B cell (primary cell): ENCODE data around the gene AHCTF1. TPM values are rescaled to one million over a fixed set of nuclear protein-coding genes. Genes with fewer than 3 reads are reported as not detected.
"Not testable (repeated sequence)": the region's sequence is repeated elsewhere in the genome, so short reads cannot be mapped to it uniquely, and the experiment has no call there.

ENCODE experiments used
- ATAC-seq: fragments of 200-7000 bp; cut with Tn5 transposase; one replicate; pipeline ENCODE4 v1.10.0; 2021; ENCODE audit warnings: low read depth, mild to moderate bottlenecking, moderate number of reproducible peaks, moderate library complexity
- CTCF ChIA-PET: fragments of 350-600 bp; sonication (Branson Sonifier 250); formaldehyde crosslinking; loops from one replicate; lab custom pipeline; 2021; ENCODE audit warnings: antibody characterized with exemption, inconsistent platforms; lab: Charles Lee
- POLR2A ChIA-PET: fragments of 350-600 bp; sonication (Branson Sonifier 250); formaldehyde crosslinking; loops from one replicate; lab custom pipeline; 2021; ENCODE audit warnings: antibody characterized with exemption; lab: Charles Lee
- DNase-seq: peaks from one replicate; pipeline ENCODE4 v3.0.0; 2013
- H2AFZ ChIP-seq: 2 replicates; pipeline ENCODE4 v1.6.1; 2012; ENCODE audit warnings: mild to moderate bottlenecking, low read depth, low read length; ENCODE audit not compliant: insufficient read depth, poor library complexity, severe bottlenecking
- H3K27ac ChIP-seq, 2 donors: 1 replicate in 1 of 2; 2 replicates in 1 of 2; pipeline ENCODE4 v1.5.1; 2012 to 2013; ENCODE audit warnings: low read length in 2 of 2, mild to moderate bottlenecking in 2 of 2, moderate library complexity in 1 of 2
- H3K27me3 ChIP-seq, 4 experiments: fragments of 200-600 bp in 1 of 4; sonication (generic) in 1 of 4; replicated peaks in 1 of 4; 1 replicate in 2 of 4; 2 replicates in 2 of 4; pipeline versions ENCODE4 v1.6.1 to v1.7.0; 2013 to 2016; ENCODE audit warnings: low read length in 3 of 4, mild to moderate bottlenecking in 2 of 4, mixed read lengths in 1 of 4, moderate library complexity in 1 of 4; ENCODE audit not compliant: insufficient read depth in 4 of 4, control insufficient read depth in 3 of 4; ENCODE audit errors: control extremely low read depth in 1 of 4
- H3K36me3 ChIP-seq, 2 experiments: replicated peaks in 1 of 2; 1 replicate in 1 of 2; 2 replicates in 1 of 2; pipeline versions ENCODE4 v1.6.1 to v1.7.1; 2013; ENCODE audit warnings: low read length in 1 of 2; ENCODE audit not compliant: insufficient read depth in 2 of 2, control insufficient read depth in 1 of 2; ENCODE audit errors: control extremely low read depth in 1 of 2, extremely low read depth in 1 of 2
- H3K4me1 ChIP-seq, 2 donors: fragments of 200-600 bp in 1 of 2; sonication (generic) in 1 of 2; 1 replicate in 1 of 2; 2 replicates in 1 of 2; pipeline versions ENCODE4 v1.5.1 to v1.6.1; 2013 to 2017; ENCODE audit warnings: low read length in 2 of 2; ENCODE audit not compliant: control insufficient read depth in 2 of 2, insufficient read depth in 2 of 2
- H3K4me2 ChIP-seq: replicated peaks from 2 replicates; pipeline ENCODE3; 2012; ENCODE audit warnings: mild to moderate bottlenecking, low read depth, low read length; ENCODE audit not compliant: poor library complexity, severe bottlenecking
- H3K4me3 ChIP-seq, 5 experiments: fragments of 200-600 bp in 1 of 5; sonication (generic) in 1 of 5; 1 replicate in 3 of 5; 2 replicates in 2 of 5; pipeline versions ENCODE4 v1.5.1 to v1.7.0; 2011 to 2016; ENCODE audit warnings: low read length in 4 of 5, mild to moderate bottlenecking in 4 of 5, low read depth in 2 of 5, control low read depth in 1 of 5, moderate library complexity in 1 of 5; ENCODE audit not compliant: insufficient read depth in 1 of 5; ENCODE audit errors: control extremely low read depth in 1 of 5, extremely low read depth in 1 of 5
- H3K79me2 ChIP-seq: fragments of 200-600 bp; sonication (generic); one replicate; pipeline ENCODE4 v1.6.0; 2016; ENCODE audit warnings: low read length; ENCODE audit not compliant: control insufficient read depth, insufficient read depth
- H3K9ac ChIP-seq: fragments of 200-600 bp; sonication (generic); 2 replicates; pipeline ENCODE4 v1.6.1; 2017; ENCODE audit warnings: mild to moderate bottlenecking, low read length, moderate library complexity
- H3K9me3 ChIP-seq, 3 donors: one replicate each; pipeline versions ENCODE4 v1.6.1 to v1.7.1; 2013; ENCODE audit warnings: low read length in 2 of 3; ENCODE audit not compliant: control insufficient read depth in 2 of 3, insufficient read depth in 1 of 3; ENCODE audit errors: control extremely low read depth in 1 of 3
- H4K20me1 ChIP-seq: 2 replicates; pipeline ENCODE4 v1.6.0; 2012; ENCODE audit warnings: mild to moderate bottlenecking, low read length; ENCODE audit not compliant: insufficient read depth, control insufficient read depth, poor library complexity, severe bottlenecking
- H3K27ac Mint-ChIP-seq: one replicate; pipeline ENCODE4 v1.8.0; 2021; ENCODE audit warnings: mixed read lengths
- H3K27me3 Mint-ChIP-seq: one replicate; pipeline ENCODE4 v1.8.0; 2021; ENCODE audit warnings: mixed read lengths
- H3K4me1 Mint-ChIP-seq: one replicate; pipeline ENCODE4 v1.8.0; 2021; ENCODE audit warnings: mixed read lengths
- H3K4me3 Mint-ChIP-seq: one replicate; pipeline ENCODE4 v1.8.0; 2021; ENCODE audit warnings: mixed read lengths
- H3K9me3 Mint-ChIP-seq: one replicate; pipeline ENCODE4 v1.8.0; 2022; ENCODE audit warnings: mixed read lengths; ENCODE audit not compliant: insufficient read depth
- CTCF ChIP-seq: fragments of 200-600 bp; IDR thresholded peaks from one replicate; pipeline ENCODE4 v1.8.0; 2022; ENCODE audit warnings: antibody characterized with exemption, mild to moderate bottlenecking
- EZH2 ChIP-seq: IDR thresholded peaks from 2 replicates; pipeline ENCODE4 v1.6.1; 2012; ENCODE audit warnings: borderline replicate concordance, low read depth, mild to moderate bottlenecking, moderate library complexity, low read length; ENCODE audit not compliant: insufficient read depth, poor library complexity, severe bottlenecking
- WGBS: methylation state at CpG from one replicate; pipeline ENCODE4 v1.1.5; 2013; ENCODE audit warnings: missing lambda C conversion rate; ENCODE audit not compliant: insufficient coverage; 5-methylcytosine and 5-hydroxymethylcytosine counted together
- intact Hi-C: fragments of 100-400 bp; cut with micrococcal nuclease; formaldehyde crosslinking; loops from one replicate; pipeline ENCODE4 v1.10.0; 2022
- polyA plus RNA-seq: library from polyadenylated mRNA; depleted of rRNA; stranded (reverse); fragments of >200 nt; gene quantifications from 2 replicates; pipeline ENCODE4 v1.2.3, GENCODE V29; 2012
- total RNA-seq, 2 donors: library from RNA; stranded (reverse); fragments of 120-200 nt in 1 of 2; gene quantifications; 1 replicate in 1 of 2; 2 replicates in 1 of 2; pipeline versions ENCODE4 v1.2.3 to v1.2.4, GENCODE V29; 2013 to 2022

The AHCTF1 gene
- total and polyA plus RNA-seq, 2 donors (not counting 1 experiment from before 2014, with no cell fraction given), result 8.6 to 34.8 TPM

DNA sequence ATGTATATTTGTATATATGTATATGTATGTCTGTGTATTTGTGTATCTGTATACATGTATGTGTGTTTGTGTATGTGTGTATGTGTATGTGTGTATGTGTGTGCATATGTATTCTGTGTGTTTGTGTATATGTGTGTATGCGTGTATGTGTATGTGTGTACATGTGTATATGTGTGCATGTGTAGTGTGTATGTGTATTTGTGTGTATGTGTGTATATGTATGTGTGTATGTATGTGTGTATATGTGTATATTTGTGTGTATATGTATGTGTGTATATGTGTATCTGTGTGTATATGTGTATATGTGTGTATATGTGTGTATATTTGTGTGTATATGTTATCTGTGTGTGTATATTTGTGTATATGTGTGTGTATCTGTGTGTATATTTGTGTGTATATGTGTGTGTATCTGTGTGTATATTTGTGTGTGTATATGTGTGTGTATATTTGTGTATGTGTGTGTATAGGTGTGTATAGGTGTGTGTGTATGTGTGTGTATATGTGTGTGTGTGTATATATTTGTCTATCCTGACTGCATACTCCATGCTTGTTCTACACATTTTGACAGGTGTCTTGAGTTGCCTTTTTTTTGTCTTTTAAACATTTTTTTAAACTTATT lies 106.1 kb downstream of the AHCTF1 start:
- ChIA-PET CTCF (no interaction called here), POLR2A (no interaction called here)
- Histone ChIP-seq H3K27me3 (no peaks in the 10 kb centered on the region), H3K27ac (no peak overlapping the region), H3K79me2 (no peaks in the 10 kb centered on the region), H3K9ac (no peak overlapping the region), H4K20me1 (no peaks in the 10 kb centered on the region), H2AFZ (no peak overlapping the region), H3K36me3 (no peaks in the 10 kb centered on the region), H3K9me3 (no peaks in the 10 kb centered on the region), H3K4me1 (no peaks in the 10 kb centered on the region), H3K4me2 (no peak overlapping the region), H3K4me3 (no peak overlapping the region)
- Mint-ChIP-seq H3K27me3 (peaks cover 11% of the 10 kb centered on the region), H3K9me3 (peaks cover 6% of the 10 kb centered on the region), H3K4me3 (no peak overlapping the region), H3K27ac (no peak overlapping the region), H3K4me1 (no peaks in the 10 kb centered on the region)
- DNase-seq (no peak), ATAC-seq (no peak)
- WGBS, result 0% methylated on average over 1 of the region's 1 CpG
- TF ChIP-seq EZH2 (no peak), CTCF (no peak)
- intact Hi-C loops, result no loop called here

DNA sequence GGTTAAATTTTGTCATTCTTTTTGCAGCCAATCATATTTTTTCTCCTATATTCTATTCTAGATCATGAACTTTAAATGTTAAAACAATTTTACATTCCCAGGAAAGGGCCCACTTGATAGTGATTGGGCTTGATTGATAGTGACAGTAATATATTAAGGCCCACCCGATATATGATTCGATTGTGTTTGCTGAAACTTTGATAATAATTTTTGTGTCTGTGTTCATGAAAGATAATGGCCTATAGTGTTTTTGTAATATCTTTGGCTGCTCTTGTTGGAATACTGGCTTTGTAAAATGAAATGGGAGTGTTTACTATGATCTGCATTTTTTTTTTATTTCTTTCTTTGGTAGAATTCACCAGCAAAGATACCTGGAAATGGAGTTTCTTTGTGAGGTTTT lies 107.2 kb downstream of the AHCTF1 start:
- no peak overlapping the region for H3K4me2 ChIP-seq
- CTCF ChIA-PET, result no interaction called here
- no peaks in the 10 kb centered on the region for H4K20me1 ChIP-seq
- H2AFZ ChIP-seq, result no peak overlapping the region
- H3K27me3 Mint-ChIP-seq, result peaks cover 11% of the 10 kb centered on the region
- no peaks in the 10 kb centered on the region for H3K27me3 ChIP-seq
- no peak for ATAC-seq
- H3K79me2 ChIP-seq, result no peaks in the 10 kb centered on the region
- no peak overlapping the region for H3K4me3 ChIP-seq
- intact Hi-C loops, result no loop called here
- peaks cover 6% of the 10 kb centered on the region for H3K9me3 Mint-ChIP-seq
- no peaks in the 10 kb centered on the region for H3K36me3 ChIP-seq
- no peaks in the 10 kb centered on the region for H3K4me1 Mint-ChIP-seq
- TF ChIP-seq EZH2 (no peak), CTCF (no peak)
- H3K27ac Mint-ChIP-seq, result no peak overlapping the region
- no peak overlapping the region for H3K4me3 Mint-ChIP-seq
- H3K9ac ChIP-seq, result no peak overlapping the region
- DNase-seq, result no peak
- WGBS, result 73% methylated on average over 1 of the region's 2 CpGs
- no peaks in the 10 kb centered on the region for H3K9me3 ChIP-seq
- H3K27ac ChIP-seq, result no peak overlapping the region
- H3K4me1 ChIP-seq, result no peaks in the 10 kb centered on the region
- POLR2A ChIA-PET, result no interaction called here

DNA sequence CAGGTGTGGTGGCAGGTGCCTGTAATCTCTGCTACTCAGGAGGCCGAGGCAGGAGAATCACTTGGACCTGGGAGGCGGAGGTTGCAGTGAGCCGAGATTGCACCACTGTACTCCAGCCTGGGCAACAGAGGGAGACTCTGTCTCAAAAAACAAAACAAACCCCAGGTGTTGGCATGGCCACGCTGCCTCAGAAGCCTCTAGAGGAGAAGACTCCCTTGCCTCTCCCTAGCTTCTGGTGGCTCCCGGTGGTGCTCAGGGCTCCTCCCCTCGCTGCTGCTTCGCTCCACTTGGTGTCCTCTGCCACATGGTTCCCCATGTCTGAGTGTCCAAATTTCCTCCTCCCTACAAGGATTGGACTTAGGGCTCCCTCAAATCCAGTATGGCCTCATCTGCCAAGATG lies 109.6 kb downstream of the AHCTF1 start:
- H3K9me3 Mint-ChIP-seq, H3K27ac ChIP-seq, H2AFZ ChIP-seq, H3K9me3 ChIP-seq, H3K4me1 Mint-ChIP-seq, POLR2A ChIA-PET, DNase-seq, H3K79me2 ChIP-seq, H3K9ac ChIP-seq, H4K20me1 ChIP-seq, H3K36me3 ChIP-seq, H3K4me1 ChIP-seq, H3K27me3 Mint-ChIP-seq, intact Hi-C loops, H3K27ac Mint-ChIP-seq, H3K4me3 Mint-ChIP-seq, H3K4me3 ChIP-seq, CTCF ChIA-PET, H3K4me2 ChIP-seq, H3K27me3 ChIP-seq, ATAC-seq: not testable (repeated sequence)
- WGBS, result 80% methylated on average over 7 of the region's 7 CpGs
